OCI-LY7 (cell line): ENCODE results near the gene DPEP2NB. TPM values are rescaled to one million over a fixed set of nuclear protein-coding genes. Genes with fewer than 3 reads are reported as not detected.

Source experiments
- BruUV-seq: library from RNA; stranded (reverse); fragments of 400-500 nt; replicated peaks from 2 replicates; lab custom pipeline; 2021; lab: Mats Ljungman, UMichigan
- CTCF ChIA-PET: fragments of 300-600 bp; sonication (Branson Sonifier 250); formaldehyde crosslinking; loops from one replicate; lab custom pipeline; 2022; ENCODE audit warnings: antibody characterized with exemption; ENCODE audit not compliant: unreplicated experiment; lab: Charles Lee
- POLR2A ChIA-PET: fragments of 300-600 bp; sonication (Branson Sonifier 250); formaldehyde crosslinking; loops from one replicate; lab custom pipeline; 2022; ENCODE audit warnings: antibody characterized with exemption; lab: Charles Lee
- DNase-seq: peaks from one replicate; pipeline ENCODE4 v3.0.0-alpha.2; 2015; ENCODE audit warnings: low spot score
- H2AFZ ChIP-seq: fragments of 200-600 bp; sonication (generic), shearing (Covaris generic); 2 replicates; pipeline ENCODE4 v1.6.1; 2014; ENCODE audit warnings: mild to moderate bottlenecking, antibody characterized with exemption, low read length, moderate library complexity
- H3K27ac ChIP-seq: fragments of 200-600 bp; sonication (generic); 2 replicates; pipeline ENCODE4 v1.5.1; 2014; ENCODE audit warnings: mixed run types, low read depth, mild to moderate bottlenecking, moderate library complexity, low read length, inconsistent platforms; ENCODE audit not compliant: poor library complexity, severe bottlenecking
- H3K36me3 ChIP-seq: fragments of 200-600 bp; sonication (generic); 2 replicates; pipeline ENCODE4 v1.6.1; 2014; ENCODE audit warnings: mild to moderate bottlenecking, antibody characterized with exemption, low read length, moderate library complexity, mixed read lengths; ENCODE audit not compliant: insufficient read depth
- H3K4me1 ChIP-seq: fragments of 200-600 bp; sonication (generic); 2 replicates; pipeline ENCODE4 v1.5.1; 2014; ENCODE audit warnings: mild to moderate bottlenecking, low read length; ENCODE audit not compliant: insufficient read depth, poor library complexity, severe bottlenecking
- H3K4me2 ChIP-seq: fragments of 200-600 bp; sonication (generic); 2 replicates; pipeline ENCODE4 v1.6.1; 2014; ENCODE audit warnings: mild to moderate bottlenecking, low read length
- H3K4me3 ChIP-seq: fragments of 200-600 bp; sonication (generic); 2 replicates; pipeline ENCODE4 v1.5.1; 2014; ENCODE audit warnings: mild to moderate bottlenecking, low read depth, low read length; ENCODE audit not compliant: poor library complexity, severe bottlenecking
- H3K79me2 ChIP-seq: fragments of 200-600 bp; sonication (generic); 2 replicates; pipeline ENCODE4 v1.6.1; 2016; ENCODE audit warnings: low read depth, mild to moderate bottlenecking, low read length, moderate library complexity, mixed read lengths; ENCODE audit not compliant: insufficient read depth
- H3K9me2 ChIP-seq: fragments of 200-600 bp; sonication (generic); 2 replicates; pipeline ENCODE4 v1.6.1; 2016; ENCODE audit warnings: mild to moderate bottlenecking, low read length, mixed read lengths; ENCODE audit not compliant: insufficient read depth
- H3K9me3 ChIP-seq: fragments of 200-600 bp; sonication (generic); 2 replicates; pipeline ENCODE4 v1.6.1; 2014; ENCODE audit warnings: mild to moderate bottlenecking, mixed run types, low read length, mixed read lengths
- H4K20me1 ChIP-seq: fragments of 200-600 bp; sonication (generic); 2 replicates; pipeline ENCODE4 v1.6.1; 2014; ENCODE audit warnings: mild to moderate bottlenecking, antibody characterized with exemption, low read length, moderate library complexity, mixed read lengths; ENCODE audit not compliant: insufficient read depth
- CTCF ChIP-seq: fragments of 200-600 bp; sonication (generic); conservative IDR thresholded peaks from 2 replicates; pipeline ENCODE4 v1.5.1; 2014; ENCODE audit warnings: mild to moderate bottlenecking, antibody characterized with exemption, low read length, moderate library complexity, mixed read lengths
- EZH2phosphoT487 ChIP-seq: fragments of 200-600 bp; sonication (generic); IDR thresholded peaks from 2 replicates; pipeline ENCODE4 v1.6.1; 2018; ENCODE audit warnings: low read depth, borderline replicate concordance, mild to moderate bottlenecking, mixed run types, antibody characterized with exemption, low read length, moderate library complexity, mixed read lengths
- intact Hi-C: fragments of 100-400 bp; cut with micrococcal nuclease; formaldehyde crosslinking; loops from one replicate; pipeline ENCODE4 v1.10.0; 2022; ENCODE audit not compliant: unreplicated experiment
- total RNA-seq, 2 experiments: library from RNA; depleted of rRNA in 1 of 2; stranded (reverse); fragments of >200 nt in 1 of 2; shearing (Covaris generic) in 1 of 2; gene quantifications; 2 replicates each; pipeline ENCODE4 v1.2.3, GENCODE V29; 2014 to 2022

Gene DPEP2NB
- total RNA-seq, 2 experiments from 2014 or later = not detected

GRCh38 chr16:68055395-68055794 is 39.7 kb upstream of the DPEP2NB start:
- Histone ChIP-seq H3K4me1 (no peaks in the 10 kb centered on the region), H3K27ac (no peak overlapping the region), H4K20me1 (no peaks in the 10 kb centered on the region), H3K9me2 (no peaks in the 10 kb centered on the region), H3K9me3 (no peaks in the 10 kb centered on the region), H3K4me2 (no peak overlapping the region), H3K4me3 (no peak overlapping the region), H3K79me2 (no peaks in the 10 kb centered on the region), H2AFZ (no peak overlapping the region), H3K36me3 (peaks cover 75% of the 10 kb centered on the region)
- intact Hi-C loops = no loop called here
- TF ChIP-seq EZH2phosphoT487 (no peak), CTCF (no peak)
- ChIA-PET POLR2A (interaction anchor here (1.0 kb wide), 1 partner anchor 17 kb away, joined by 4 read pairs; no protein-coding TSS in a partner anchor), CTCF (interaction anchor here (0.6 kb wide), 1 partner anchor 15 kb away, joined by 3 read pairs; no protein-coding TSS in a partner anchor)
- no TSS peak for BruUV-seq
- DNase-seq = no peak

GRCh38 chr16:68049449-68049848 is 33.7 kb upstream of the DPEP2NB start:
- ChIA-PET POLR2A (no interaction called here), CTCF (no interaction called here)
- no peak overlapping the region for H2AFZ ChIP-seq
- H3K27ac ChIP-seq = no peak overlapping the region
- no peaks in the 10 kb centered on the region for H3K4me1 ChIP-seq
- no peak overlapping the region for H3K4me2 ChIP-seq
- BruUV-seq = no TSS peak
- intact Hi-C loops = loop anchor here (10.0 kb wide), 1 partner anchor 375 kb away; no protein-coding TSS in a partner anchor
- no peaks in the 10 kb centered on the region for H4K20me1 ChIP-seq
- H3K79me2 ChIP-seq = no peaks in the 10 kb centered on the region
- peaks cover 67% of the 10 kb centered on the region for H3K36me3 ChIP-seq
- no peak for DNase-seq
- H3K4me3 ChIP-seq = no peak overlapping the region
- TF ChIP-seq EZH2phosphoT487 (no peak), CTCF (no peak)
- no peaks in the 10 kb centered on the region for H3K9me3 ChIP-seq
- no peaks in the 10 kb centered on the region for H3K9me2 ChIP-seq

- no TSS peak for BruUV-seq
- no peaks in the 10 kb centered on the region for H3K9me3 ChIP-seq
- no peaks in the 10 kb centered on the region for H3K9me2 ChIP-seq
- H2AFZ ChIP-seq = no peak overlapping the region
- H3K4me1 ChIP-seq = no peaks in the 10 kb centered on the region
- CTCF ChIA-PET = no interaction called here
- H3K79me2 ChIP-seq = no peaks in the 10 kb centered on the region
- no peak overlapping the region for H3K4me3 ChIP-seq
- no peak for TF ChIP-seq EZH2phosphoT487
- TF ChIP-seq CTCF = no peak
- POLR2A ChIA-PET = interaction anchor here (0.5 kb wide), 1 partner anchor 17 kb away, joined by 3 read pairs; no protein-coding TSS in a partner anchor
- H4K20me1 ChIP-seq = no peaks in the 10 kb centered on the region
- no peak for DNase-seq
- no peak overlapping the region for H3K27ac ChIP-seq
- intact Hi-C loops = loop anchor here (10.0 kb wide), 1 partner anchor 373 kb away; no protein-coding TSS in a partner anchor
- peaks cover 58% of the 10 kb centered on the region for H3K36me3 ChIP-seq
- no peak overlapping the region for H3K4me2 ChIP-seq
These were observed 32.3 kb upstream of the DPEP2NB start for GRCh38 chr16:68047987-68048386.
